GM13977 (cell line): ENCODE measurements around the gene SLCO2A1.

Source experiments
- DNase-seq: peaks from one replicate; pipeline ENCODE4 v3.0.0; 2012; ENCODE audit warnings: low spot score
- in situ Hi-C: fragments of 300-500 bp; cut with MboI; formaldehyde crosslinking; loops from one replicate; pipeline ENCODE4 v1.12.0; 2022; ENCODE audit warnings: low sequenced_read_pairs, low pct_unique_long_range_greater_than_20kb, mixed read lengths, inconsistent platforms; ENCODE audit not compliant: unreplicated experiment
- TF ChIP-seq, protein P1 (sequence below): IDR thresholded peaks from 2 replicates; pipeline ENCODE4 v1.5.1; 2012; ENCODE audit warnings: mild to moderate bottlenecking, control low read depth; ENCODE audit not compliant: insufficient read depth; ENCODE audit errors: extremely low read depth, missing control alignments

Gene SLCO2A1

DNA sequence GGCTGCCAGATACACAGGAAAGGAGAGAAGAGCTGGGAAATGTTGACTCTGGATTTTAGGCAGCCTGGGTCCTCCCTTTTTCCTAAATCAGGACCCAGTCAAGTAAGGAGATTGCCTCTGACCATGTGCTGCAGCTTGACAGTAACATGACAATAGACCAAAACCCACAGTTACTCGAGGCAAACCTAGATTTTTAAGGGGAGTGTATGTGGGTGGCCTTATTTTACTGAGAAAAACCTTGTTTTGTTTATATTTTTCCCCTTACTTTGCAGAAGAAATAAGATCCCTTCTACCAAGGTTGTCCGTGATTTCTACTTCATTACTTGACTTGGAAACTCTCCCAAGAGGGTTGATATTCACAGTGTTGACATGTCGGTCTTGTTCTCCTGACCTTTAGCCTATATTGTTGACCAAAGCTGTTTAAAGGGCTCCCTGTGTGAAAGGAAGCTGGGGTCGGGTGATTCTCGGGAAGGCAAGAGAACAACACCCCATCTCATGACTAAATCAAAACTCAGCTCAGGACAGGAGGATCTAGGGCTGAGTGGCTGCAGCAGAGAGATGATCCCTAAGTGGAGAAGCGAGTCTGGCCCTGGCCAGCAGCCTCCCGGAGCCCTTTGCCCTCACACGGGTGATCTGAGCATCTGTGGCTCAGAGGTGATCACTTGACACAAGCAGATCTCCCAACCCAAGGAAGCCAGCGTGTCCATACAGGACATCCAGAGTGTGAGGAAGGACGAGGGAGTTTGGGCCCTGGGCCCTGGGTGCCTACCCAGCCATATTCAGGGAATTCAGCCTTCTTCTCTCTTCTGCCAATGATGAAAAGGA lies 31.0 kb upstream of the SLCO2A1 start:
- in situ Hi-C loops, result no loop called here
- TF ChIP-seq, protein P1, sequence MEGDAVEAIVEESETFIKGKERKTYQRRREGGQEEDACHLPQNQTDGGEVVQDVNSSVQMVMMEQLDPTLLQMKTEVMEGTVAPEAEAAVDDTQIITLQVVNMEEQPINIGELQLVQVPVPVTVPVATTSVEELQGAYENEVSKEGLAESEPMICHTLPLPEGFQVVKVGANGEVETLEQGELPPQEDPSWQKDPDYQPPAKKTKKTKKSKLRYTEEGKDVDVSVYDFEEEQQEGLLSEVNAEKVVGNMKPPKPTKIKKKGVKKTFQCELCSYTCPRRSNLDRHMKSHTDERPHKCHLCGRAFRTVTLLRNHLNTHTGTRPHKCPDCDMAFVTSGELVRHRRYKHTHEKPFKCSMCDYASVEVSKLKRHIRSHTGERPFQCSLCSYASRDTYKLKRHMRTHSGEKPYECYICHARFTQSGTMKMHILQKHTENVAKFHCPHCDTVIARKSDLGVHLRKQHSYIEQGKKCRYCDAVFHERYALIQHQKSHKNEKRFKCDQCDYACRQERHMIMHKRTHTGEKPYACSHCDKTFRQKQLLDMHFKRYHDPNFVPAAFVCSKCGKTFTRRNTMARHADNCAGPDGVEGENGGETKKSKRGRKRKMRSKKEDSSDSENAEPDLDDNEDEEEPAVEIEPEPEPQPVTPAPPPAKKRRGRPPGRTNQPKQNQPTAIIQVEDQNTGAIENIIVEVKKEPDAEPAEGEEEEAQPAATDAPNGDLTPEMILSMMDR, result no peak
- DNase-seq, result no peak

DNA sequence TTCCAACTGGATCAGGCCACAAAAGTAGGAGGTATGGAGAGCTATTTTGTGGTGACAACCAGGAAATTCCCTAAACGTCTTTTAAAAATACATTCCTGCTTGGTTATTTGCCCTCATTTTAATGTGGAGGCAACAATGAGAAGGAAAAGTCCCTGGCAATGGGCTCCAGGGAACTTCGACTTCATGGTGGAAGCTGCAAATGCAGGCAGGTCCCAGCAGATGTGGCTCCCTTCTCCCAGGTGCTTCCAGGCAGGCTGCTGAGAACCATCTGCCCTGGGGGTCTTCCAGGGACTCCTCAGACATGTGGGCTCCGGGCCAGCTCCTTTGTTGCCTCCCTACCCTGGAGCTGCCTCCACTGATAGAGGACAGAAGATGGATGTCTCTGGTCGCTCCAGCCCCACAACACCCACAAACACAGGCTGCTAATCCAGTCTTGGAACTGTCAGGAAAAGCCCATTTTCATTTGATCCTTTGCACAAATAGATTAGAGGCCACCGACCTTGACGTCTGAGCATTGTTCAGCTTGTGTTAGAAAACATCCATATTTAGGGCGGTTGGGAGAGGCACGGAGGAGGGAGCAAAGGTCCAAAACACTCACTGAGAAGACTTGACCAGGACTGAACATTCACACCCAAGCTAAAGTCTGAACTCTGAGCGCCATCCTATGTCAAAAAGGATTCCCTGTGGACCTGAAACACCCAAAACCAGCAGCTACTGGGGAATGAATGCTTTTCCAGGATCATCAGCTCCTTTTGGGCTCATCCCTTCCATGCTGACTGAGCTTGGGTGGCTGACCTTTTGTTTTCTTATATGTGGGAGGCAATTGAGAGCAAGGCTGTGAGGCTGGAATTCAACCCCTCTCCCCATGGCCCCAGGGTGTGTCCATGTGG lies 30.2 kb upstream of the SLCO2A1 start:
- no peak for DNase-seq
- TF ChIP-seq, protein P1, result no peak
- in situ Hi-C loops, result no loop called here

DNA sequence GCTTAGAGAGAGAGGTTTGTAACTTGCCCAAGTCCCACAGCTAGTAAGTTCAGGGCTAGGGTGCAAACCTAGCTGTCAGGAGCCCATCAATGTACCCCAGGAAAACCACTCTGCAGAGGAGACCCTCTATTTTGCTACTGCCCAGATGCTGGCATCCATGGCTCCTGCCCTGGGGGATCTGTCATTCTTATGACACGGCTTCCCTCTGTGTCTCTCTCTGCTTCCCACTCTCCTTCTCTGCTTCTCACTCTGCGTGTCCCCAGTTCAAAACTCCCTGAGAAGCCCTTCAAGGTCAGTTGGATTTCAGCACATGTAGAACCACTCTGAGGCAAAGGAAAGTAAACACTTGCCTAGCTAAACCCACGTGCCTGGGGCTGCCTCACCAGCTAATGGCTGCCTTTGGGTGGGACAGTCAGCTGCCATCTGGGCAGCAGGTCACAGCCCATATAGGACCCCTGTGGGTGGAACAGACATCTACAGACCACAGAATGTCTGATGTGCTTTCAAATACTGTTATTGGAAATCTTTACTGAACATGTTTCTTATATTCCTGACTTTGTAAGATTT lies 29.4 kb upstream of the SLCO2A1 start:
- no peak for DNase-seq
- in situ Hi-C loops, result no loop called here
- TF ChIP-seq, protein P1, result no peak

DNA sequence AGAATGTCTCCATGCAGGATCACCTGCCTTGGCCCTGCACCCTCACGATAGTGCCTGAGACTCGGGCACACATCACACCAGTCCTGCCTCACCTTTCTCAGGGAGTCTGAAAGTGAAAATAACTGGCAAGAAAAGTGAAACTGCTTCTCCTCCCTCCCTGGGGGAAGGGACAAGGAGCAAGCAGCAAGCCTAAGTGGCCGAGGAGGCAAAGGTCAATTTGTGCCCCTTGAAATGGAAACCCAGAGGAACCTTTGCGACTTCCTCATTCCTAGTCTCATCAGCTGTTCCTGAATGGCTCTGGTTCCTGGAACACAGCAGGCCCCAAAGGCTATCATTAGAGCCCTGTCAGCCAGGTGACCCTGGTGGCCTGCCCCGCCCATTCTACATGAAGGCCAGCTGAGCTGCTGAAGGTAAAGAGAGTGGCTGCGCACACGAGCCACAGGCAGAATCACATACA lies 28.0 kb upstream of the SLCO2A1 start:
- in situ Hi-C loops, result no loop called here
- TF ChIP-seq, protein P1, result no peak
- no peak for DNase-seq

DNA sequence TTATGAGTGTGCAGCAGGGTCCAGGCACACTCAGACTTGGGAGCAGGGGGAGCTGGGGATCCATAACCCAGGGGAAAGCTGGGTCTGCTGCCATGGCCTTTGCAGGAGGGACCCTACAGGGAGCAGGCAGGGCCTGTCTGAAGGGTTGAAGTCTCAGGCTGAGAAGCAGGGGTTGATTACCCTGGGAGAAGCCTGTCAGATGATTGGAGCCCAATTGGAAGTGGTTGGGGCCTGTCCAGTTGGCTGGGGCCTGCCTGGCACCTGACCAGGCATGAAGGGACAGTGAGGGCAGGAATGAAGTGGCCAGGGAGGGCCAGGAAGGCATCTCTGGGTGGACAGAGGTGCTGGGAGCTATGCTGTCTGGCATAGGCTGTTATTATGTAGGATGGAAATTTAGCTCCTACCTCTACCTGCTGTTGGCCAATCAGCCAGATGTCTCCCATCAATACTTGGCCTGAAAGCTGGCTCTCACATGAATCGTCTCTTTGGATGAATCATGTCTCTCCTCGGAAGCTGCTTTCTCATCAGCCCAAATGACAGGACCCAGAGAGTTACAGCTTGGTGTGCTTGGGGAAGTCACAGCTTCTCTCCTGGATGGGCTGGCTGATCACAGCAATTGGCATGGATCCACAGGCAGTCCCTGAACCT lies 27.4 kb upstream of the SLCO2A1 start:
- in situ Hi-C loops, result no loop called here
- TF ChIP-seq, protein P1, result no peak
- no peak for DNase-seq

DNA sequence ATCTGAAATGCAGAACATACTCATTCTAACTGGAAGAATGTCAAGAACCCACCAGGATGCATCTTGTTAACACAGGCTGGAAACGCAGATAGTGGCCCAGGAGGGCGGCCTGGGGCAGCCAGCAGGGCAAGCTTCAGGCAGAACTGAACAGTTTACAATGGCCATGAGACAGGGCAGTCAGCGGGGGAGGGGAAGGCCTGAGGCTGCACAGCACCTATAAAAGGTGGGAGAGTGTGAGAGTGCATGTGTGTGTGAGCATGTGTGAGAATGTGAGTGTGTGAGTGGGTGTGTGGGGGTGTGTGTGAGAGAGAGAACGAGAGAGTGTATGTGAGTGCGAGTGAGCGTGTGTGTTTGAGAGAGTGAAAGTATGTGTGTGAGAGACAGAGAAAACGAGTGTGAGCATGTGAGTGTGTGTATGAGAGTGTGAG lies 26.8 kb upstream of the SLCO2A1 start:
- no peak for DNase-seq
- in situ Hi-C loops, result no loop called here
- TF ChIP-seq, protein P1, result no peak
